Measurements from ENCODE around the gene MAL. TPM values are rescaled to one million over a fixed set of nuclear protein-coding genes. Genes with fewer than 3 reads are reported as not detected.
A peak's percentile ranks its signal among the peaks of the same experiment; 100 is the strongest.

Gene MAL
- total and polyA plus RNA-seq, 2 of the 13 experiments (the other 11 are each of a cell fraction or from before 2014, with no cell fraction given), result not detected

GRCh38 chr2:95060446-95061118, 35.1 kb downstream of the MAL start (continued):
- TF ChIP-seq SNAPC4 (CRISPR knock-in tag; IDR thresholded peaks at IDR 0.05), result no peak
- no peak for TF ChIP-seq TCF12 (IDR thresholded peaks at IDR 0.05)
- TF ChIP-seq TCF12 (CRISPR knock-in tag; IDR thresholded peaks at IDR 0.05), result no peak
- no peak for TF ChIP-seq SOX6 (IDR thresholded peaks at IDR 0.05)
- peak; percentile 82 for TF ChIP-seq SOX6 (CRISPR knock-in tag; IDR thresholded peaks at IDR 0.05)
- no peak for TF ChIP-seq SRF (IDR thresholded peaks at IDR 0.05; ENCODE audit: low read depth, low read length)
- 0 out of 2 replicates have a peak, but pooled peaks have one; percentile 33 for TF ChIP-seq HMG20A (CRISPR knock-in tag; IDR thresholded peaks at IDR 0.05; ENCODE audit: borderline replicate concordance)
- TF ChIP-seq ZNF776 (CRISPR knock-in tag; IDR thresholded peaks at IDR 0.05), result no peak
- no peak for TF ChIP-seq SNAI1 (CRISPR knock-in tag; IDR thresholded peaks at IDR 0.05; ENCODE audit: borderline replicate concordance)
- no peak for TF ChIP-seq ARNT (IDR thresholded peaks at IDR 0.05)
- TF ChIP-seq MTA3 (CRISPR knock-in tag; IDR thresholded peaks at IDR 0.05), result no peak
- TF ChIP-seq HES4 (CRISPR knock-in tag; IDR thresholded peaks at IDR 0.05; ENCODE audit: borderline replicate concordance), result no peak
- no peak for TF ChIP-seq FOXJ3 (CRISPR knock-in tag; IDR thresholded peaks at IDR 0.05; ENCODE audit: borderline replicate concordance)
- peak; percentile 40; the same call in 1 of the 2 replicates for TF ChIP-seq ZNF331 (CRISPR knock-in tag; IDR thresholded peaks at IDR 0.05)
- 0 out of 2 replicates have a peak, but pooled peaks have one; percentile 15 for TF ChIP-seq ZNF792 (CRISPR knock-in tag; IDR thresholded peaks at IDR 0.05)
- peak; percentile 52 for TF ChIP-seq ASH2L (IDR thresholded peaks at IDR 0.05; ENCODE audit: insufficient read length, low read depth, low read length)
- TF ChIP-seq ZNF33A (CRISPR knock-in tag; IDR thresholded peaks at IDR 0.05; ENCODE audit: borderline replicate concordance), result no peak
- peak; percentile 58; the same call in 1 of the 2 replicates for TF ChIP-seq TFDP1 (CRISPR knock-in tag; IDR thresholded peaks at IDR 0.05; ENCODE audit: borderline replicate concordance)
- TF ChIP-seq ZNF674 (CRISPR knock-in tag; IDR thresholded peaks at IDR 0.05; ENCODE audit: low read depth), result no peak
- peak; percentile 41; the same call in 1 of the 2 replicates for TF ChIP-seq ZNF7 (CRISPR knock-in tag; IDR thresholded peaks at IDR 0.05)
- peak; percentile 77; the same call in 1 of the 2 replicates for TF ChIP-seq ZNF292 (CRISPR knock-in tag; IDR thresholded peaks at IDR 0.05; ENCODE audit: borderline replicate concordance, low read depth)
- TF ChIP-seq, protein P1, sequence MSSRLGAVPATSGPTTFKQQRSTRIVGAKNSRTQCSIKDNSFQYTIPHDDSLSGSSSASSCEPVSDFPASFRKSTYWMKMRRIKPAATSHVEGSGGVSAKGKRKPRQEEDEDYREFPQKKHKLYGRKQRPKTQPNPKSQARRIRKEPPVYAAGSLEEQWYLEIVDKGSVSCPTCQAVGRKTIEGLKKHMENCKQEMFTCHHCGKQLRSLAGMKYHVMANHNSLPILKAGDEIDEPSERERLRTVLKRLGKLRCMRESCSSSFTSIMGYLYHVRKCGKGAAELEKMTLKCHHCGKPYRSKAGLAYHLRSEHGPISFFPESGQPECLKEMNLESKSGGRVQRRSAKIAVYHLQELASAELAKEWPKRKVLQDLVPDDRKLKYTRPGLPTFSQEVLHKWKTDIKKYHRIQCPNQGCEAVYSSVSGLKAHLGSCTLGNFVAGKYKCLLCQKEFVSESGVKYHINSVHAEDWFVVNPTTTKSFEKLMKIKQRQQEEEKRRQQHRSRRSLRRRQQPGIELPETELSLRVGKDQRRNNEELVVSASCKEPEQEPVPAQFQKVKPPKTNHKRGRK (CRISPR knock-in tag; IDR thresholded peaks at IDR 0.05), result no peak
- TF ChIP-seq ZNF225 (CRISPR knock-in tag; IDR thresholded peaks at IDR 0.05), result no peak
- peak; percentile 73; the same call in 1 of the 2 replicates for TF ChIP-seq SOX5 (CRISPR knock-in tag; IDR thresholded peaks at IDR 0.05; ENCODE audit: borderline replicate concordance)

Data from HepG2 (cell line).